Right ventricle myocardium superior (tissue), 1 donor: ENCODE measurements around the gene PAH. TPM values are rescaled to one million over a fixed set of nuclear protein-coding genes. Genes with fewer than 3 reads are reported as not detected.
A peak's percentile ranks its signal among the peaks of the same experiment; 100 is the strongest.
"Not testable (repeated sequence)": the region's sequence is repeated elsewhere in the genome, so short reads cannot be mapped to it uniquely, and the experiment has no call there.

Experiments
- ATAC-seq: fragments of 200-7000 bp; cut with Tn5 transposase; one replicate; pipeline ENCODE4 v1.9.1; 2020; ENCODE audit warnings: mild to moderate bottlenecking; ENCODE audit not compliant: poor library complexity
- DNase-seq: peaks from one replicate; pipeline ENCODE4 v3.0.0-alpha.2; 2020
- intact Hi-C: fragments of 100-400 bp; cut with DNase I; formaldehyde crosslinking; loops from one replicate; pipeline ENCODE4 v1.11.2; 2022
- total RNA-seq: library from RNA; stranded (reverse); fragmentation: NEBNext Ultra II Directional; extraction: Animal tissue kit (Norgen Biotek cat#: 25700); gene quantifications from one replicate; pipeline ENCODE4 v1.2.1, GENCODE V29; 2021
- donor health status: DM: no; HTN: yes; CAD: no; lungs with severe emphysema.

The PAH gene
- total RNA-seq, 1 donor from 2014 or later = 0.51 TPM

DNA sequence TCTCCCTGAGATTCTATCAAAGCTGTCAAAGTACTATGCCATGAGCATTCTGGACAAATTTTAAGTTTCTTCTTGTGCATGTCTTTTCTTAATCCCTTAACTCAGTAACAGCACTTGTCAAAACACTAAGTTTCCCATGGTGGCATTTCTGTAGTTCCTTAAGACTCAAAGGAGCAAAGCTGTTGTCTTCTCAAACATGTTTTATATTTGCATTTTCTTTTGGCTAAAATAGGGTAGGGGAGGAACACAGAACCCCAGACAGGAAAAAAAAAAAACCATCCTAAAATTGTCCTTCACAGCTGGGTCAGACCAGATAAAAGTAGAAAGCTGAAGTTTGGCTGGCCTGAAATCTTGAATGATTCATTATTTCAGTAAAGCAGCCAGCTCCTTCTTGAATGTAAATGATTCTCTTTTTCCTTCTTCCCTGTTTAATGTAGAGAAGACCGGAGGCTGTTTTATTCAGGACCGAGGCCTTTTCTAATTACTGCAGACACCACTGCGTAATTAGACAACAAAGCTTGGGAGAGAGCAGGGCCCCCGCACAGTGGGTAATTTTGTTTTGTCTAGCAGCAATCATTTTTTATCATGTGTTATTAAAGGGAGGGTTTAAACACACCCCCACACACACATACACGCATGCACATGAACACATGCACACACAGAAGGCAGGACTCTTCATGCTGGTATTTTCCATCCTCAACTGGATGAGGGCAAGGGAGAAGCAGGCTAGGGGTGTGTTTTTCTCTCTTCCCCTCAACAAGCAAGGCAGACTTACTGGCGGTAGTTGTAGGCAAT, 51.0 kb downstream of the PAH start:
- no peak for ATAC-seq
- intact Hi-C loops = no loop called here
- no peak for DNase-seq

GRCh38 chr12:102862486-102862885, 54.6 kb downstream of the PAH start:
- ATAC-seq (no peak), DNase-seq (no peak)
- intact Hi-C loops = no loop called here

DNA sequence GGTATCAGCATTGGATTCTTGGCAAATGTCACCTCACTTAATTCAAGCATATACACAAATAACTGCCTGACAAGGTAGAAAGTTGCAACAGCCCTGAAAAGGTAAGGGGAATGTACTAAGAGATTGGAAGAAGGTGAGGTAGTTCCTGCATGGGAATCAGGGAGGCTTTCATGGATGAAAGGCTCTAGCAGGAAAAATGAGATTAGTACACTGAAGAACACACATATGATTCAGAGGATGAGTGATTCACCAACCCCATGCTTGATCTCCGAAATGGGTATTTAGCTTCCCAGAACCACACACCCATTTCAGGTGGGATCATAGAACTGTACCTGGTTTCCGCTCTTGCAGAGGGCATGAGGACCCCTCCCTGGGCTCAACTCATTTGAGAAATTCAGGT, 65.8 kb downstream of the PAH start:
- ATAC-seq = no peak
- intact Hi-C loops = no loop called here
- DNase-seq = no peak

GRCh38 chr12:102849722-102850447, 67.2 kb downstream of the PAH start:
- ATAC-seq = no peak
- no peak for DNase-seq
- intact Hi-C loops = no loop called here

- DNase-seq (no peak), ATAC-seq (no peak)
- intact Hi-C loops = no loop called here
Observed at GRCh38 chr12:102848832-102849231, 68.2 kb downstream of the PAH start.

GRCh38 chr12:102847131-102847530, 69.9 kb downstream of the PAH start:
- no peak for DNase-seq
- ATAC-seq = no peak

GRCh38 chr12:102833687-102834441, 83.2 kb downstream of the PAH start:
- intact Hi-C loops = no loop called here
- ATAC-seq = no peak
- no peak for DNase-seq

More at GRCh38 chr12:102847131-102847530, 69.9 kb downstream of the PAH start:
- intact Hi-C loops = no loop called here

- DNase-seq, intact Hi-C loops, ATAC-seq: not testable (repeated sequence)
Observed at GRCh38 chr12:102832826-102833225, 84.2 kb downstream of the PAH start.

DNA sequence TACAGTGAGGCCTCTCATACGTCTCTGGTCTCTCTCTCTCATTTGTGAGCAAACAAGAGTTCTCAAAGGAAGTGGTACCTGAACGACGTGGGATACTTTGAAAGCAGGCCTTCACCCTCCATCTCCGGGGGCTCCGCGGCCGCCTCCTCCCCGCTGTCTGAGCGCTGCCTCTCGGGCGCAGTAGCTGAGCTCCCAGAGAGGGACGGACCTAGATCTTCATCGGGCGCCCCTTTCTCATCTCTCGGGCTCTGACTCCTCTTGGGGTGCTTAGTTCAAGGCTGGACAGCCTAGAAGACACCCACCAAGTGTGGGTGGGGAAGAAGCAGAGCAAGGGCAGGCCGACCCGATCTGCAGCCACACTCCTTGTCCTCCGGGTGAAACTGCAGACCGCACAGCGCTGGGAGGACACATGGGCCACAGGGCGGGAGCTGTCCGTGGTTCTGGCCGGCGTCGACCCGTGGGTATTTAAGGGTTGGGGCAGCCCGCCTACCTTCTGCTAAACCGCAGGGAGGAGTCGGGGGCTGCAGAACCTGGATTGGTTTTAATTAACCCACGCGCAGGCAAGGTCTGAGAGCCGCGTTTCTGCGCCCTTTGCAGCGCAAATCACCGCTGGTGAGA, 92.7 kb downstream of the PAH start:
- ATAC-seq = peak; percentile 57
- peak; percentile 55 for DNase-seq
- intact Hi-C loops = no loop called here

GRCh38 chr12:102821149-102821548, 95.9 kb downstream of the PAH start:
- ATAC-seq = no peak
- intact Hi-C loops = no loop called here
- DNase-seq = no peak

- ATAC-seq = no peak
- DNase-seq = no peak
- intact Hi-C loops = no loop called here
Observed at GRCh38 chr12:102816816-102817434, 100.1 kb downstream of the PAH start.

GRCh38 chr12:102814691-102815367, 102.2 kb downstream of the PAH start:
- no peak for DNase-seq
- intact Hi-C loops = no loop called here
- no peak for ATAC-seq

DNA sequence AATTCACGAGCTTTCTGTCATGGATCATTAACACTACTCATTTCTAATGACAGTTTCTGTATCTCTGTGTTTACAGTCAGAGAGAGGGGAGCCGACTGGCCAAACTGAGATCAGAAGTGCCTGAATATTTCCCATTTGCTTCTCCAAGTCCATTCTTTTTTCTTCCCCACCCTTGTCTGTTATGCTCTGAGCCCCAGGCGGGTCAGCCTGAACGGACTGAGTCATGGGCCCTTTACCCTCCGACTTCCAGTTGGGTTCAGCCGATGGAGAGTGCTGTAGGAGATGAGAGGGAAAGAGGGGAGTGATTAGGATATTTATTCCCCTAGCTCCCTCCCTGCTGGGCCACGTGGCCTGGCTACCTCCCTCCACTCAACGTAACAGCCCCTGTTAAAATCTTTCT, 104.7 kb downstream of the PAH start:
- intact Hi-C loops = no loop called here
- ATAC-seq = no peak
- DNase-seq = no peak

DNA sequence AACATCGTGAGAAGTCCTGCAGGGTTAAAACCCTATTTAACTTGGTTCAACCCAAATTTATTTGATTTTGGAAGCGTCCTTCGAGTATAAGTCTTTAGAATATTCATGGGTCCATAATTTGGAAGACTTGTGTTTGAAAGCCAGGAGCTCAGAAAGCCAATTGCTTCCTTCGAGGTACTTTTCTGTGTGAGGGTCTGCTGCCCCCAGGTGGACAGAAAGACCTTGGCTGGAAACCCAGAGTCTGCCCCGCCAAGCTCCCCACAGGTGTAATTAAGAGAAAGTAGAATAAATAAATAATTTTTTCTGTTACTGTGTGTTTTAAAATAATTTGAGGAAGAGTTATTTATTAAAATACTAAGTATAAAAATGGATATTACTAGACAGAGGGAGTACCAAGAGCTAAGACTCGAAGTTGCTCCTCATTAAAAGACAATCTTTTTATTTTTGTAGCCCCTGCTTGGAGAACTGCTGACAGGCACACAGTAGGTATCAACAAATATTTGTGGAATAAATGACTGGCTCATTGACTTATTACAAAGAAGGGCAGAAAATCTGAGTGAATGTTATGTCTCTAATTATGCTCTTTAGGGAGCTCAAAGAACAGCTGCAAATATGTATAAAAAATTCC, 105.8 kb downstream of the PAH start:
- DNase-seq = no peak
- no peak for ATAC-seq
- intact Hi-C loops = no loop called here

GRCh38 chr12:102808412-102808811, 108.6 kb downstream of the PAH start:
- intact Hi-C loops = no loop called here
- DNase-seq = no peak
- ATAC-seq = no peak

DNA sequence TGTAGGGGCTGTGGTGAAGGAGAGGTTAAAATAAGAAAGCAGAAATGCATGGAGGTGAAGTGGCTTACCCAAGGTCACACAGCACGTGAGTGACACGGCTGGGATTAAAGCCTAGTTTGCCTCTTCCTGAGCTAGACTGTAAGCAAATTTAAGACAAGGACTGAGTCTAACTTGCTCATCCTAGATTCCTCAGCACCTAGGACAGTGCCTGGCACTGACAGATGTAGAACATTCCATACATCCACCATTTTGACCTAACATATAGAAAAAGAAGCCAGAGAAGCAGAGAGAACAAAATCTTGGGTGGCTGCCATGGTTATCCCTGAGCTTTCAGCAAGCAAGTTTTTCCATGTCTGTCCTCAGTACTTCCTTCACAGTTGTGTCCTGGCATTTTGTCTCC, 110.5 kb downstream of the PAH start:
- DNase-seq (no peak), ATAC-seq (no peak)
- intact Hi-C loops = no loop called here

DNA sequence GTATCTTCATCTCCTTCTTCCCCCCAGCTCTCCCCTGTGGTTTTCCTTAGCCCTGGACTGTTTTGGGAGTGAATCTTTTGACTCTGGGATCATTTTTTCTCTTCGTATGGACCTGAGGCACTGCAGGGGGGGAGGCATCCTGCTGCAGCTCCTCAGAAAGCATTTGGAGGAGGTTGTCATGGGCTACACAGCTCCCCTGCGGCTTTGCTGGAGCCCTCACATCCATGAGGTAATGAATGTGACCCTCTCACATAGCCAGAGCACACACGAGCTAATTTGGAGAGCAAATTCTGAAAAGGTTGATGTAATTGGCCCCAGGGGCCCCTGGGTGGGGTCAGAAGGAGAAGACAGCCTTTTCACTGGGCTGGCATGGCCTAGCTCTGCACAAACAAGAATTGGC, 110.9 kb downstream of the PAH start:
- ATAC-seq = no peak
- intact Hi-C loops = no loop called here
- DNase-seq = no peak

DNA sequence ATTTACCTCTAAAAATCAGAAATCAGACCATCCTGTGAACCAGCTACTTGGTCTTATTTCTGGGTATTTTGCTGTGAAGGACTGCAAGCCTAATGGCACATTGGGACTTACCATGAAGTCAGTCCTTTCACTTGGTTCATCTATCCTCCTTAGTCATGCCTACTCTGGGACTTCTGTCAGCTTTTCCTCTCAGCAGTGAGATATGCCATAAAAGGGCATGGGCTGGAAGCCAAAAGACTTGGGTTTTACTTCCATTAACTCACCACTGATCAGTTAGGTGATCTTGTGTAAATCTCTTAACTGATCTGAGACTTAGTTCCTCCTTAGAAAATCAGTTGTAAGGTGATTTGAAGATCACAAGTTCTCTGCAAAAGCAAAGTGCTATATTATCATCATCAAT, 116.5 kb downstream of the PAH start:
- DNase-seq (no peak), ATAC-seq (no peak)
- intact Hi-C loops = no loop called here
